ENCODE results near the gene PALLD.

DNA sequence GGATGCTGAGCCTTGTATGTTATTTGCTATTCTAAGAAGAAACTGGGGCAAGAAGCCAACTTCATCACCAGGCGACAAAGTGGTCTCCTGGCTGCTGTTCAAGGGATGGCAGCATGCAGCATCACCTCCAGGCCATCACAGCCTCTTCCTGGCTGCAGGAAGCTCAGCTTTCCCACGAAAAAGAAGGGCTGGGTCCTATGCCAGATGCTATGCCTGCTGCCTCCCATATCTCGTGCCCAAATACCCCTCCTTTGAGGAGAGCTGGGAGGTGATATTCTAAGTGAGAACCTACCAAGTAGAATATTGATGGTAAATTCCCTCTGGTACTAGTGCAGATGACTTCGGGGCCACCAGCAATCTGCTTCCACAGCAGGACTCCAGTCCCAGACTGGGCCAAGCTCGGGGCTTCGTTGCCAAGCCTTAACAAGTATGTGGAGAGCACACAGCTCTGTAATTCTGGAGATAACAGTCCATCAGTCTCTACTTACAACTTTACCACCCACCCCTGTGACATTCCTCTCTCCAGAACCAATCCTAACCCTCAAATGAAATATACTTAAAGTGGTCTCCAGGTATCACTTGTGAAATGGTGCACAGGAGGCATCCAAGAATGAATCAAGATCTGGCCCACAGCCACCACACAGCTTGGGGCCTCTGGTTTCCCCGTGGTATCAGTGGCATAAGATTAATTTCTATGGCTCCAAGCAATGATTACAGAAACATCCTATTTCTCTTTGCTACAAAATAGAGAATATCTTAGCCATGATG is 149.3 kb downstream of the PALLD start:
- TF ChIP-seq, protein P1, sequence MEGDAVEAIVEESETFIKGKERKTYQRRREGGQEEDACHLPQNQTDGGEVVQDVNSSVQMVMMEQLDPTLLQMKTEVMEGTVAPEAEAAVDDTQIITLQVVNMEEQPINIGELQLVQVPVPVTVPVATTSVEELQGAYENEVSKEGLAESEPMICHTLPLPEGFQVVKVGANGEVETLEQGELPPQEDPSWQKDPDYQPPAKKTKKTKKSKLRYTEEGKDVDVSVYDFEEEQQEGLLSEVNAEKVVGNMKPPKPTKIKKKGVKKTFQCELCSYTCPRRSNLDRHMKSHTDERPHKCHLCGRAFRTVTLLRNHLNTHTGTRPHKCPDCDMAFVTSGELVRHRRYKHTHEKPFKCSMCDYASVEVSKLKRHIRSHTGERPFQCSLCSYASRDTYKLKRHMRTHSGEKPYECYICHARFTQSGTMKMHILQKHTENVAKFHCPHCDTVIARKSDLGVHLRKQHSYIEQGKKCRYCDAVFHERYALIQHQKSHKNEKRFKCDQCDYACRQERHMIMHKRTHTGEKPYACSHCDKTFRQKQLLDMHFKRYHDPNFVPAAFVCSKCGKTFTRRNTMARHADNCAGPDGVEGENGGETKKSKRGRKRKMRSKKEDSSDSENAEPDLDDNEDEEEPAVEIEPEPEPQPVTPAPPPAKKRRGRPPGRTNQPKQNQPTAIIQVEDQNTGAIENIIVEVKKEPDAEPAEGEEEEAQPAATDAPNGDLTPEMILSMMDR (conservative IDR thresholded peaks at IDR 0.05; ENCODE audit: low read depth, low read length): no peak
- TF ChIP-seq EZH2 (IDR thresholded peaks at IDR 0.05; ENCODE audit: low read length, unreplicated experiment) (no peak), EZH2phosphoT487 (IDR thresholded peaks at IDR 0.05; ENCODE audit: borderline replicate concordance, low read length) (no peak)
